Spleen (tissue), 11 donors: Measurements from ENCODE around the gene TK1. TPM values are rescaled to one million over a fixed set of nuclear protein-coding genes. Genes with fewer than 3 reads are reported as not detected.

Experiments used
- DNase-seq: peaks from one replicate; pipeline ENCODE4 v3.0.0-alpha.2; 2020
- H3K27ac ChIP-seq, 8 donors: fragments of 200-600 bp; sonication (generic) in 7 of 8; 1 replicate in 4 of 8; 2 replicates in 4 of 8; pipeline versions ENCODE4 v1.5.0 to v1.8.0; 2016 to 2021; ENCODE audit warnings: inconsistent platforms in 4 of 8, mild to moderate bottlenecking in 4 of 8, moderate library complexity in 1 of 8
- H3K27me3 ChIP-seq, 7 donors: fragments of 200-600 bp; sonication (generic) in 6 of 7; replicated peaks in 1 of 7; 1 replicate in 4 of 7; 2 replicates in 3 of 7; pipeline versions ENCODE4 v1.5.0 to v1.8.0; 2016 to 2021; ENCODE audit warnings: inconsistent platforms in 3 of 7, mild to moderate bottlenecking in 1 of 7
- H3K36me3 ChIP-seq, 6 donors: fragments of 200-600 bp; sonication (generic) in 5 of 6; 1 replicate in 4 of 6; 2 replicates in 2 of 6; pipeline versions ENCODE4 v1.5.0 to v1.8.0; 2016 to 2021; ENCODE audit warnings: inconsistent platforms in 2 of 6
- H3K4me1 ChIP-seq, 6 donors: fragments of 200-600 bp; sonication (generic) in 5 of 6; 1 replicate in 3 of 6; 2 replicates in 3 of 6; pipeline versions ENCODE4 v1.5.0 to v1.8.0; 2016 to 2021; ENCODE audit warnings: inconsistent platforms in 3 of 6
- H3K4me3 ChIP-seq, 8 donors: fragments of 200-600 bp; sonication (generic) in 7 of 8; 1 replicate in 4 of 8; 2 replicates in 4 of 8; pipeline versions ENCODE4 v1.5.0 to v1.8.0; 2016 to 2021; ENCODE audit warnings: inconsistent platforms in 4 of 8, mild to moderate bottlenecking in 4 of 8, moderate library complexity in 2 of 8
- H3K9me3 ChIP-seq, 8 donors: fragments of 200-600 bp; sonication (generic) in 7 of 8; 1 replicate in 4 of 8; 2 replicates in 4 of 8; pipeline versions ENCODE4 v1.5.0 to v1.8.0; 2016 to 2021; ENCODE audit warnings: inconsistent platforms in 4 of 8
- POLR2A ChIP-seq, 3 donors: fragments of 450-650 bp; IDR thresholded peaks; one replicate each; pipeline ENCODE4 v1.5.1; 2017; ENCODE audit warnings: antibody characterized with exemption in 3 of 3, mild to moderate bottlenecking in 1 of 3
- POLR2AphosphoS5 ChIP-seq, 3 donors: sonication (generic); formaldehyde crosslinking; IDR thresholded peaks; one replicate each; pipeline ENCODE4 v1.5.1; 2017; ENCODE audit warnings: antibody characterized with exemption in 3 of 3
- WGBS, 5 donors: extraction: QIAGEN DNeasy Blood & Tissue Kit in 3 of 5; methylation state at CpG; one replicate each; pipeline versions ENCODE4 v1.1.5 to v1.1.7; 2013 to 2018; 5-methylcytosine and 5-hydroxymethylcytosine counted together
- intact Hi-C: fragments of 100-400 bp; cut with DNase I; formaldehyde crosslinking; loops from one replicate; pipeline ENCODE4 v1.15.0; 2023; ENCODE audit warnings: low total_unique reads
- polyA plus RNA-seq, 3 donors: library from polyadenylated mRNA; stranded (reverse); fragments of 200-250 nt; gene quantifications; one replicate each; pipeline ENCODE4 v1.2.1, GENCODE V29; 2013
- total RNA-seq, 7 donors: library from RNA; depleted of rRNA in 3 of 7; stranded (reverse); fragments of >200 nt in 3 of 7; fragmentation: NEBNext Ultra II Directional in 4 of 7; extraction: Animal tissue kit (Norgen Biotek cat#: 25700) in 4 of 7; gene quantifications; one replicate each; pipeline versions ENCODE4 v1.1.0 to v1.2.1, GENCODE V29; 2016 to 2021
- TF ChIP-seq, protein P1 (sequence below), 11 experiments: fragments of 200-600 bp in 7 of 11; fragments of 450-650 bp in 4 of 11; sonication (generic) in 4 of 11; IDR thresholded peaks in 8 of 11; conservative IDR thresholded peaks in 3 of 11; 1 replicate in 7 of 11; 2 replicates in 4 of 11; pipeline versions ENCODE4 v1.4.0 to v1.8.0; 2016 to 2021; ENCODE audit warnings: antibody characterized with exemption in 11 of 11, inconsistent platforms in 4 of 11, mild to moderate bottlenecking in 1 of 11
- donor health status: healthy with polysubstance abuse.
- donor health status: DM: no; HTN: no; CAD: no; lungs with moderate emphysema.
- donor health status: DM: no; HTN: no; CAD: no.
- donor health status: Bipolar disorder and iron deficiency.
- donor health status: healthy.
- donor health status: DM: no; HTN: no; CAD: no.
- donor health status: DM: yes; HTN: yes; CAD: no.

TK1 gene
- total and polyA plus RNA-seq, 10 donors, result 3.7 to 20.4 (median 10.7) TPM

DNA sequence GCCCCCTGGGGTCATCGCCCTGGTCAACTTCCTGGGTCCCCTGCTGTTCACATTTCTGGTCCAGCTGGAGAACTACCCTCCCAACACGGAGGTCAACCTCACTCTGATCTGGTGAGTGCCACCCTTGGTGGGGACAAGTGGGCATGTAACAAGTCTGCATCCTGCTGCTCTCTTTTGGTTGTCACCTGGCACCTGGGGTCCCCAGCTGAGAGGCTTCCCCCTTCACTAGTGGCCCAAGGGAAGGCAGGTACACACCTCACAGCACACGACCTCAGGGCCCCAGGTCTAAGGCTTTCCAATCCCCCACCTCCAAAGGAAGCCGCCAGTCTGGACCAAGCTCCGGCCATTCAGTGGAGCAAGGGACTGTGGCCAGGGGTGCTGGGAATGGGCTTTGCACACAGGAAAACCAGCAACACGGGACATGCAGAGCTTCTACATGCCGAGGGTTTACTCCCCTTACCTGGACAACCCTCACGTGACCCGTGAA lies 51.9 kb downstream of the TK1 start:
- TF ChIP-seq, protein P1, sequence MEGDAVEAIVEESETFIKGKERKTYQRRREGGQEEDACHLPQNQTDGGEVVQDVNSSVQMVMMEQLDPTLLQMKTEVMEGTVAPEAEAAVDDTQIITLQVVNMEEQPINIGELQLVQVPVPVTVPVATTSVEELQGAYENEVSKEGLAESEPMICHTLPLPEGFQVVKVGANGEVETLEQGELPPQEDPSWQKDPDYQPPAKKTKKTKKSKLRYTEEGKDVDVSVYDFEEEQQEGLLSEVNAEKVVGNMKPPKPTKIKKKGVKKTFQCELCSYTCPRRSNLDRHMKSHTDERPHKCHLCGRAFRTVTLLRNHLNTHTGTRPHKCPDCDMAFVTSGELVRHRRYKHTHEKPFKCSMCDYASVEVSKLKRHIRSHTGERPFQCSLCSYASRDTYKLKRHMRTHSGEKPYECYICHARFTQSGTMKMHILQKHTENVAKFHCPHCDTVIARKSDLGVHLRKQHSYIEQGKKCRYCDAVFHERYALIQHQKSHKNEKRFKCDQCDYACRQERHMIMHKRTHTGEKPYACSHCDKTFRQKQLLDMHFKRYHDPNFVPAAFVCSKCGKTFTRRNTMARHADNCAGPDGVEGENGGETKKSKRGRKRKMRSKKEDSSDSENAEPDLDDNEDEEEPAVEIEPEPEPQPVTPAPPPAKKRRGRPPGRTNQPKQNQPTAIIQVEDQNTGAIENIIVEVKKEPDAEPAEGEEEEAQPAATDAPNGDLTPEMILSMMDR (IDR thresholded peaks at IDR 0.05 in 8 of 11, conservative IDR thresholded peaks at IDR 0.05 in 3 of 11), result no peak
- TF ChIP-seq POLR2A (IDR thresholded peaks at IDR 0.05) (no peak), POLR2AphosphoS5 (IDR thresholded peaks at IDR 0.05) (no peak)
- H3K4me1 ChIP-seq, result peaks cover 46 to 100% (median 84%) of the 10 kb centered on the region in 6 donors
- H3K9me3 ChIP-seq, result no peaks in the 10 kb centered on the region
- no peak for DNase-seq
- peak overlapping the region in 5 of 8 donors; percentile 93 to 97 (median 95) for H3K27ac ChIP-seq
- intact Hi-C loops, result no loop called here
- no peak overlapping the region for H3K4me3 ChIP-seq
- no peaks in the 10 kb centered on the region for H3K27me3 ChIP-seq
- WGBS, 5 donors, result 55 to 87% (median 83%) methylated on average over 6 to 9 of the region's 9 CpGs
- H3K36me3 ChIP-seq, result peaks cover 2 to 66% (median 33%) of the 10 kb centered on the region in 6 donors

DNA sequence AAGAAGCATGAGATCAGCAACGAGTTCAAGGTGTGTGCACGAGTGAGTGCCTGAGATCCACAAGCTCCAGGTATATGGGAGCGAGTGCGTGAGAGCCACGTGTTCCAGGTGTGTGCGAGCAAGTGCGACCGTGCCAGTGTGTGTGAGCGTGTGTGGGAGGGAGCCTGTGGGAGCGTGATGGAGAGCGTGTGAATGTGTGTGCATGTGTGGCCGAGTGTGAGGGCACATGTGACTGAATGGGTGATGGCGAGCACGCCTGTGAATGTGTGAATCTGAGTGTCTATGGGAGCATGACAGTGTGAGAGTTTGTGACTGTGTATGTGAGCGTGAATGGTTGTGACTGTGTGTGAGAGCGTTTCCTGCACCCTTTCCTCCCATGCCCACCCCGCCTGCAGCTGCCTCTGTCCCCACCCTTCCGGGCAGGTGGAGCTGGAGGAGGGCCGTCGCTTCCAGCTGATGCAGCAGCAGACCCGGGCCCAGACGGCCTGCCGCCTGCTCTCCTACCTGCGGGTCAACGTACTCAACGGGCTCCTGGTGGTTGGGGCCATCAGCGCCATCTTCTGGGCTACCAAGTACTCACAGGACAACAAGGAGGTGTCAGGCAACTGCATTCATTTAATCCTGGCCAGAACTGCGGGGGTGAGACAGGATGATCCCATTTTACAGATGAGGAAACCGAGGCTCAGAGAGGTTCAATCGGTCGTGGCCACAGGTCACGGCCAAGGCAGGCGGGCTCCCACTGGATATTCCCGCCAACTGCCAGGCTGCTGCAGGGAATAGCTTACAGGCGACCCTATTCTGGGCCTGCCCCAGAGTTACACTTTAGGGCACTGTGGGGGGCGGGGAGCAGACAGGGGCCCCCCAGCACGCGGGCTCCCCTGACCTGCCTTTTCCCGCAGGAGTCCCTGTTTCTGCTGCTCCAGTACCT lies 52.6 kb downstream of the TK1 start:
- Histone ChIP-seq H3K4me3 (peak overlapping the region in 6 of 8 donors; percentile 57 to 98 (median 94)), H3K4me1 (peaks cover 54 to 100% (median 87%) of the 10 kb centered on the region in 6 donors), H3K27me3 (no peaks in the 10 kb centered on the region), H3K9me3 (no peaks in the 10 kb centered on the region), H3K36me3 (peaks cover 2 to 64% (median 33%) of the 10 kb centered on the region in 6 donors), H3K27ac (peak overlapping the region; percentile 87 to 97 (median 94))
- peak; percentile 95 for DNase-seq
- 34 to 44% (median 35%) methylated on average over 21 to 39 of the region's 39 CpGs for WGBS, 5 donors
- intact Hi-C loops, result no loop called here
- TF ChIP-seq POLR2A (IDR thresholded peaks at IDR 0.05) (no peak), POLR2AphosphoS5 (IDR thresholded peaks at IDR 0.05) (peak; percentile 79 to 88 (median 80))
- TF ChIP-seq, protein P1 (IDR thresholded peaks at IDR 0.05 in 8 of 11, conservative IDR thresholded peaks at IDR 0.05 in 3 of 11), result peak; percentile 54 to 85 (median 77)

GRCh38 chr17:78133179-78133951 lies 53.5 kb downstream of the TK1 start:
- H3K9me3 ChIP-seq, result no peaks in the 10 kb centered on the region
- H3K36me3 ChIP-seq, result peaks cover 2 to 56% (median 33%) of the 10 kb centered on the region in 6 donors
- peak overlapping the region in 7 of 8 donors; percentile 57 to 98 (median 91) for H3K4me3 ChIP-seq
- WGBS, 5 donors, result 59 to 70% (median 66%) methylated on average over 20 to 30 of the region's 30 CpGs
- TF ChIP-seq, protein P1 (IDR thresholded peaks at IDR 0.05 in 8 of 11, conservative IDR thresholded peaks at IDR 0.05 in 3 of 11), result no peak
- TF ChIP-seq POLR2A (IDR thresholded peaks at IDR 0.05), result no peak
- no peak for TF ChIP-seq POLR2AphosphoS5 (IDR thresholded peaks at IDR 0.05)
- intact Hi-C loops, result no loop called here
- peak overlapping the region; percentile 87 to 97 (median 94) for H3K27ac ChIP-seq
- peaks cover 54 to 100% (median 91%) of the 10 kb centered on the region in 6 donors for H3K4me1 ChIP-seq
- no peaks in the 10 kb centered on the region for H3K27me3 ChIP-seq
- peak; percentile 84 for DNase-seq
